Measurements from ENCODE around the gene RALGAPA2. TPM values are rescaled to one million over a fixed set of nuclear protein-coding genes. Genes with fewer than 3 reads are reported as not detected.

Gene RALGAPA2
- total RNA-seq, 1 experiment from 2014 or later: 9.8 TPM

GRCh38 chr20:20505554-20505953 lies 206.9 kb downstream of the RALGAPA2 start:
- Mint-ChIP-seq H3K27ac (ENCODE audit: low read depth, unreplicated experiment) (no peak overlapping the region), H3K27me3 (ENCODE audit: insufficient read depth, unreplicated experiment) (no peaks in the 10 kb centered on the region), H3K4me1 (ENCODE audit: insufficient read depth, unreplicated experiment) (no peaks in the 10 kb centered on the region), H3K36me3 (ENCODE audit: insufficient read depth, unreplicated experiment) (peaks cover 54% of the 10 kb centered on the region), H3K9me3 (ENCODE audit: unreplicated experiment) (no peaks in the 10 kb centered on the region), H3K4me3 (ENCODE audit: unreplicated experiment) (no peak overlapping the region)
- ChIA-PET POLR2A (interaction anchor here (0.6 to 0.9 kb wide), 2 partner anchors 9 to 41 kb away, joined by 3 read pairs; no protein-coding TSS in a partner anchor), CTCF (interaction anchor here (0.6 to 0.7 kb wide), 2 partner anchors 14 to 318 kb away, joined by 3 read pairs; no protein-coding TSS in a partner anchor)
- intact Hi-C loops (cut with micrococcal nuclease): no loop called here
- no peak for DNase-seq (ENCODE audit: unreplicated experiment)
- BruUV-seq (replicated peaks): no TSS peak
- TF ChIP-seq CTCF (IDR thresholded peaks at IDR 0.05; ENCODE audit: unreplicated experiment): no peak

DNA sequence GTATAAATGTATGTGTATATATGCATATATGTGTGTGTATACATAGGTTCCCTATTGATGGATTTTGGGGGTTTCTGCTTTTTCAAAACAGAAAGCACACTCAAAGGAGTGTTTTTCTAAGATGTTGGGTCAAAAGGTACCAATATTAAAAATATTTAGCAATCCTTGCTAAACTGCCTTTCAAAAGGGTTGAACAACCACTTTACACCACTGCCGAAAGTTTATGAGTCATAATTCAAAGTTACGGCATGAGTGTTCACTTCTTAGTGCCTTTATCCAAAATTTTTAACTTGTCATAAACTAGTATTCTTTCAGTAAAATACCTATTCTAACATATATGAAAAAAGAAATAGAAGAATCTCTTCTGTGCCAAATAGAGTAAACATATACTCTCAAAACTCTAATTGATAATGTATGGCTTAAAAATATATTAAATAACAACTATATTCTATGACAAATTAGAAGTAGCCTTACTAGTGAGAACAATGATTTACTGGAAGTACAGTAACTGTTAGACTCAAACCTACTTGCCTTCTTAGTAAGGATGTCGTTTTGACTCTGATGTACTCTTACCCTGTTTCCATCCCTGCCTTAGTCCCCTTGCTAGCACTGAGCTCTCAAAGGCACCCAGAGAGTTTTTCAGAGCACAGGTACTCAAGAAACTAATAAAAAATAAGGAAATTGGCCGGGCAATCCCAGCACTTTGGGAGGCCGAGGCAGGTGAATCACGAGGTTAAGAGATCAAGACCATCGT lies 208.5 kb downstream of the RALGAPA2 start:
- H3K27me3 Mint-ChIP-seq (ENCODE audit: insufficient read depth, unreplicated experiment): no peaks in the 10 kb centered on the region
- H3K9me3 Mint-ChIP-seq (ENCODE audit: unreplicated experiment): no peaks in the 10 kb centered on the region
- H3K4me1 Mint-ChIP-seq (ENCODE audit: insufficient read depth, unreplicated experiment): no peaks in the 10 kb centered on the region
- DNase-seq (ENCODE audit: unreplicated experiment): peak; percentile 23
- TF ChIP-seq CTCF (IDR thresholded peaks at IDR 0.05; ENCODE audit: unreplicated experiment): no peak
- BruUV-seq (replicated peaks): no TSS peak
- H3K27ac Mint-ChIP-seq (ENCODE audit: low read depth, unreplicated experiment): no peak overlapping the region
- POLR2A ChIA-PET: interaction anchor here (0.7 to 1.2 kb wide), 3 partner anchors 11 to 1193 kb away, joined by 3 to 4 read pairs (median 3); no protein-coding TSS in a partner anchor
- H3K4me3 Mint-ChIP-seq (ENCODE audit: unreplicated experiment): no peak overlapping the region
- intact Hi-C loops (cut with micrococcal nuclease): no loop called here
- CTCF ChIA-PET: no interaction called here
- peaks cover 47% of the 10 kb centered on the region for H3K36me3 Mint-ChIP-seq (ENCODE audit: insufficient read depth, unreplicated experiment)

- intact Hi-C loops (cut with micrococcal nuclease): no loop called here
- Mint-ChIP-seq H3K36me3 (ENCODE audit: insufficient read depth, unreplicated experiment) (peaks cover 53% of the 10 kb centered on the region), H3K9me3 (ENCODE audit: unreplicated experiment) (no peaks in the 10 kb centered on the region), H3K27me3 (ENCODE audit: insufficient read depth, unreplicated experiment) (no peaks in the 10 kb centered on the region), H3K4me3 (ENCODE audit: unreplicated experiment) (no peak overlapping the region), H3K4me1 (ENCODE audit: insufficient read depth, unreplicated experiment) (no peaks in the 10 kb centered on the region), H3K27ac (ENCODE audit: low read depth, unreplicated experiment) (no peak overlapping the region)
- CTCF ChIA-PET: interaction anchor here (0.6 to 1.8 kb wide), 5 partner anchors 14 to 418 kb away, joined by 3 to 5 read pairs (median 4); no protein-coding TSS in a partner anchor
- no peak for DNase-seq (ENCODE audit: unreplicated experiment)
- no TSS peak for BruUV-seq (replicated peaks)
- no peak for TF ChIP-seq CTCF (IDR thresholded peaks at IDR 0.05; ENCODE audit: unreplicated experiment)
- POLR2A ChIA-PET: interaction anchor here (0.6 to 1.8 kb wide), 4 partner anchors 20 to 75 kb away, joined by 3 to 5 read pairs (median 4); no protein-coding TSS in a partner anchor
Observed at GRCh38 chr20:20501128-20501527, 211.3 kb downstream of the RALGAPA2 start.

DNA sequence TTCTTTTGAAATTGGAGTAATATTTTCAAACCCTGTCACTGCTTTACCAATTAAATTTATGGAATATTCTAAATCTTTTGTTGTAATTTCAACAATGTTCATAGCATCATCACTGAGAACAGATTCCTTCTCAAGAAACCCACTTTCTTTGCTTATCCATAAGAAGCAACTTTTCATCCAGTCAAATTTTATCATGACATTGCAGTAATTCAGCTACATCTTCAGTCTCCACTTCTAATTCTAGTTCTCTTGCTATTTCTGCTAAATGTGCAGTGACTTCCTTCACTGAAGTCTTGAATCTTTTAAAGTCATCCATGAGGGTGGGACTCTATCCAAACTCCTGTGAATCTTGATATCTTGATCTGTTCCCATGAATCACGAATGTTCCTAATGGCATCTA lies 212.1 kb downstream of the RALGAPA2 start:
- intact Hi-C loops (cut with micrococcal nuclease): no loop called here
- no peaks in the 10 kb centered on the region for H3K9me3 Mint-ChIP-seq (ENCODE audit: unreplicated experiment)
- no peak overlapping the region for H3K27ac Mint-ChIP-seq (ENCODE audit: low read depth, unreplicated experiment)
- no TSS peak for BruUV-seq (replicated peaks)
- no peak overlapping the region for H3K4me3 Mint-ChIP-seq (ENCODE audit: unreplicated experiment)
- POLR2A ChIA-PET: interaction anchor here (0.7 to 1.8 kb wide), 3 partner anchors 20 to 50 kb away, joined by 3 to 5 read pairs (median 4); no protein-coding TSS in a partner anchor
- H3K27me3 Mint-ChIP-seq (ENCODE audit: insufficient read depth, unreplicated experiment): no peaks in the 10 kb centered on the region
- no peak for DNase-seq (ENCODE audit: unreplicated experiment)
- CTCF ChIA-PET: interaction anchor here (0.6 to 1.8 kb wide), 3 partner anchors 13 to 418 kb away, joined by 3 to 4 read pairs (median 4); no protein-coding TSS in a partner anchor
- no peaks in the 10 kb centered on the region for H3K4me1 Mint-ChIP-seq (ENCODE audit: insufficient read depth, unreplicated experiment)
- peaks cover 53% of the 10 kb centered on the region for H3K36me3 Mint-ChIP-seq (ENCODE audit: insufficient read depth, unreplicated experiment)
- TF ChIP-seq CTCF (IDR thresholded peaks at IDR 0.05; ENCODE audit: unreplicated experiment): no peak

All from MCF 10A (cell line).